ENCODE data around the gene KIF18B.
"Not testable (repeated sequence)": the region's sequence is repeated elsewhere in the genome, so short reads cannot be mapped to it uniquely, and the experiment has no call there.

KIF18B gene

GRCh38 chr17:44948315-44948795, 782 bp upstream of the KIF18B start:
- TF ChIP-seq PKNOX1 (IDR thresholded peaks at IDR 0.05), result no peak
- TF ChIP-seq LEF1 (IDR thresholded peaks at IDR 0.05; ENCODE audit: borderline replicate concordance), result no peak
- no peak for TF ChIP-seq FOXM1 (IDR thresholded peaks at IDR 0.05; ENCODE audit: borderline replicate concordance)
- TF ChIP-seq HDGF (IDR thresholded peaks at IDR 0.05; ENCODE audit: borderline replicate concordance), result no peak
- TF ChIP-seq FOXK2 (IDR thresholded peaks at IDR 0.05), result no peak
- no peak for TF ChIP-seq CTBP1 (IDR thresholded peaks at IDR 0.05; ENCODE audit: borderline replicate concordance)
- TF ChIP-seq TARDBP (IDR thresholded peaks at IDR 0.05), result no peak
- no peak for TF ChIP-seq SP1 (IDR thresholded peaks at IDR 0.05)
- no peak for TF ChIP-seq ARNT (IDR thresholded peaks at IDR 0.05)
- TF ChIP-seq ELF4 (IDR thresholded peaks at IDR 0.05), result no peak
- no peak for TF ChIP-seq FOXA1 (IDR thresholded peaks at IDR 0.05)
- TF ChIP-seq SUZ12 (IDR thresholded peaks at IDR 0.05), result no peak
- TF ChIP-seq ZNF384 (IDR thresholded peaks at IDR 0.05), result no peak
- no peak for TF ChIP-seq NFRKB (IDR thresholded peaks at IDR 0.05)
- no peak for TF ChIP-seq L3MBTL2 (conservative IDR thresholded peaks at IDR 0.05)
- TF ChIP-seq BHLHE40 (IDR thresholded peaks at IDR 0.05; ENCODE audit: borderline replicate concordance), result no peak
- CTCF ChIA-PET, result no interaction called here
- DNase-seq (ENCODE audit: extremely low spot score), result no peak
- POLR2A ChIA-PET, result interaction anchor here (1.1 to 2.1 kb wide), 3 partner anchors 12 to 102 kb away, joined by 4 to 6 read pairs (median 4); partner anchors contain the start of gene C1QL1

DNA sequence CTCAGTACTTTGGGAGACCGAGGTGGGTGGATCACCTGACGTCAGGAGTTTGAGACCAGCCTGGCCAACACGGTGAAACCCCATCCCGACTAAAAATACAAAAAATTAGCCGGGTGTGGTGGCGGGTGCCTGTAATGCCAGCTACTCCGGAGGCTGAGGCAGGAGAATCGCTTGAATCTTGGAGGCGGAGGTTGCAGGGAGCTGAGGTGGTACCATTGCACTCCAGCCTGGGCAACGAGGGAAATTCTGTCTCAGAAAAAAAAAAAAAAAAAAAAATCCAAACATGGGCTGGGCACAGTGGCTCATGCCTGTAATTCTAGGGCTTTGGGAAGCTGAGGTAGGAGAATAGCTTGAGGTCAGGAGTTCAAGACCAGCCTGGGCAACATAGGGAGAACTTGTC, 1.9 kb downstream of the KIF18B start:
- not testable (repeated sequence) for DNase-seq (ENCODE audit: extremely low spot score)
- peak; percentile 76 for TF ChIP-seq ZNF384 (IDR thresholded peaks at IDR 0.05)
- POLR2A ChIA-PET, result interaction anchor here (2.3 kb wide), 1 partner anchor 35 kb away, joined by 9 read pairs; no protein-coding TSS in a partner anchor
- CTCF ChIA-PET, result interaction anchor here (0.9 kb wide), 1 partner anchor 77 kb away, joined by 4 read pairs; no protein-coding TSS in a partner anchor

DNA sequence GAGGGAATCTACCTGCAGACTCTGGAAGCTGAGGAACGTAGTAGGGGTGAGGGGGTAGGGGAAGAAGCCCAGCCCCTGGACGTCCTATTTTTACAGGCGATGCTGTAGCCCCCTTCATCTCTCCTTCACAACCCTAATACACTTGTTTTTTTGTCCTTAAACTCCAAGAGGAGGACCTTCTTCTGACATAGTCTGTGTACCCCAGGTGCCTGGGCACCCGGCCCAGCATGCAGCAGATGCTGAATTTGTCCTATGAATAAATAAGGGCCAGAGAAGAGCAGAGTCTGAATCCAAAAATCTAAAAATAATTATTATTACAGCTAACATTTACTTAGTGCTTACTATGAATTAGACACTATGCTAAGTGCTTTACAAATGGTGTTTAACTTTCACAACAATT, 5.1 kb downstream of the KIF18B start:
- DNase-seq (ENCODE audit: extremely low spot score), result no peak
- ChIA-PET POLR2A (interaction anchor here (1.9 kb wide), 1 partner anchor 77 kb away, joined by 4 read pairs; no protein-coding TSS in a partner anchor), CTCF (interaction anchor here (0.7 kb wide), 1 partner anchor 77 kb away, joined by 3 read pairs; no protein-coding TSS in a partner anchor)
- TF ChIP-seq ARNT (IDR thresholded peaks at IDR 0.05) (no peak), PKNOX1 (IDR thresholded peaks at IDR 0.05) (no peak), ELF4 (IDR thresholded peaks at IDR 0.05) (no peak), L3MBTL2 (conservative IDR thresholded peaks at IDR 0.05) (no peak), BHLHE40 (IDR thresholded peaks at IDR 0.05; ENCODE audit: borderline replicate concordance) (no peak), FOXM1 (IDR thresholded peaks at IDR 0.05; ENCODE audit: borderline replicate concordance) (no peak), ZNF384 (IDR thresholded peaks at IDR 0.05) (no peak), FOXK2 (IDR thresholded peaks at IDR 0.05) (no peak), NFRKB (IDR thresholded peaks at IDR 0.05) (no peak), HDGF (IDR thresholded peaks at IDR 0.05; ENCODE audit: borderline replicate concordance) (no peak), SUZ12 (IDR thresholded peaks at IDR 0.05) (no peak), TARDBP (IDR thresholded peaks at IDR 0.05) (no peak), CTBP1 (IDR thresholded peaks at IDR 0.05; ENCODE audit: borderline replicate concordance) (no peak), FOXA1 (IDR thresholded peaks at IDR 0.05) (no peak), LEF1 (IDR thresholded peaks at IDR 0.05; ENCODE audit: borderline replicate concordance) (no peak), SP1 (IDR thresholded peaks at IDR 0.05) (no peak)

- ChIA-PET CTCF (interaction anchor here (0.7 kb wide), 1 partner anchor 78 kb away, joined by 3 read pairs; no protein-coding TSS in a partner anchor), POLR2A (interaction anchor here (1.9 kb wide), 1 partner anchor 78 kb away, joined by 4 read pairs; no protein-coding TSS in a partner anchor)
- no peak for DNase-seq (ENCODE audit: extremely low spot score)
- TF ChIP-seq FOXK2 (IDR thresholded peaks at IDR 0.05) (no peak), NFRKB (IDR thresholded peaks at IDR 0.05) (no peak), ZNF384 (IDR thresholded peaks at IDR 0.05) (no peak), FOXM1 (IDR thresholded peaks at IDR 0.05; ENCODE audit: borderline replicate concordance) (no peak), SUZ12 (IDR thresholded peaks at IDR 0.05) (no peak), ELF4 (IDR thresholded peaks at IDR 0.05) (no peak), LEF1 (IDR thresholded peaks at IDR 0.05; ENCODE audit: borderline replicate concordance) (no peak), SP1 (IDR thresholded peaks at IDR 0.05) (no peak), TARDBP (IDR thresholded peaks at IDR 0.05) (no peak), ARNT (IDR thresholded peaks at IDR 0.05) (no peak), L3MBTL2 (conservative IDR thresholded peaks at IDR 0.05) (no peak), CTBP1 (IDR thresholded peaks at IDR 0.05; ENCODE audit: borderline replicate concordance) (no peak), PKNOX1 (IDR thresholded peaks at IDR 0.05) (no peak), FOXA1 (IDR thresholded peaks at IDR 0.05) (no peak), HDGF (IDR thresholded peaks at IDR 0.05; ENCODE audit: borderline replicate concordance) (no peak), BHLHE40 (IDR thresholded peaks at IDR 0.05; ENCODE audit: borderline replicate concordance) (no peak)
Measured at GRCh38 chr17:44941712-44942331, 5.8 kb downstream of the KIF18B start.

- TF ChIP-seq SUZ12 (IDR thresholded peaks at IDR 0.05), result no peak
- TF ChIP-seq FOXA1 (IDR thresholded peaks at IDR 0.05), result no peak
- CTCF ChIA-PET, result interaction anchor here (0.8 kb wide), 1 partner anchor 195 kb away, joined by 3 read pairs; the partner anchor contains the start of gene ACBD4
- POLR2A ChIA-PET, result interaction anchor here (1.0 to 2.1 kb wide), 3 partner anchors 13 to 221 kb away, joined by 3 to 7 read pairs (median 3); partner anchors contain the start of gene HEXIM2
- DNase-seq (ENCODE audit: extremely low spot score), result no peak
Measured at GRCh38 chr17:44940768-44941167, 6.8 kb downstream of the KIF18B start.

GRCh38 chr17:44940317-44940716, 7.3 kb downstream of the KIF18B start:
- POLR2A ChIA-PET, result interaction anchor here (1.0 to 2.1 kb wide), 3 partner anchors 13 to 221 kb away, joined by 3 to 7 read pairs (median 3); partner anchors contain the start of gene HEXIM2
- TF ChIP-seq ELF4 (IDR thresholded peaks at IDR 0.05) (no peak), BHLHE40 (IDR thresholded peaks at IDR 0.05; ENCODE audit: borderline replicate concordance) (no peak), SUZ12 (IDR thresholded peaks at IDR 0.05) (no peak), FOXM1 (IDR thresholded peaks at IDR 0.05; ENCODE audit: borderline replicate concordance) (no peak), ZNF384 (IDR thresholded peaks at IDR 0.05) (no peak), LEF1 (IDR thresholded peaks at IDR 0.05; ENCODE audit: borderline replicate concordance) (no peak), PKNOX1 (IDR thresholded peaks at IDR 0.05) (no peak), TARDBP (IDR thresholded peaks at IDR 0.05) (no peak), ARNT (IDR thresholded peaks at IDR 0.05) (no peak), HDGF (IDR thresholded peaks at IDR 0.05; ENCODE audit: borderline replicate concordance) (no peak), FOXA1 (IDR thresholded peaks at IDR 0.05) (no peak), NFRKB (IDR thresholded peaks at IDR 0.05) (no peak), CTBP1 (IDR thresholded peaks at IDR 0.05; ENCODE audit: borderline replicate concordance) (no peak), SP1 (IDR thresholded peaks at IDR 0.05) (no peak), FOXK2 (IDR thresholded peaks at IDR 0.05) (no peak), L3MBTL2 (conservative IDR thresholded peaks at IDR 0.05) (no peak)
- no peak for DNase-seq (ENCODE audit: extremely low spot score)
- CTCF ChIA-PET, result interaction anchor here (0.6 to 1.2 kb wide), 3 partner anchors 30 to 195 kb away, joined by 3 to 4 read pairs (median 3); partner anchors contain the start of gene ACBD4
